Mucosa of rectum (tissue), 2 donors: ENCODE results near the gene SOX5.
"Not testable (repeated sequence)": the region's sequence is repeated elsewhere in the genome, so short reads cannot be mapped to it uniquely, and the experiment has no call there.

Experiments used
- H3K27ac ChIP-seq, 2 donors: one replicate each; pipeline ENCODE4 v1.7.0; 2013; ENCODE audit warnings: inconsistent platforms in 2 of 2, low read depth in 2 of 2, low read length in 2 of 2
- H3K27me3 ChIP-seq, 2 donors: one replicate each; pipeline ENCODE4 v1.7.0; 2013; ENCODE audit warnings: low read length in 2 of 2; ENCODE audit not compliant: control insufficient read depth in 2 of 2, insufficient read depth in 2 of 2
- H3K36me3 ChIP-seq, 2 donors: one replicate each; pipeline ENCODE4 v1.7.0; 2013; ENCODE audit warnings: low read length in 2 of 2; ENCODE audit not compliant: control insufficient read depth in 2 of 2, insufficient read depth in 2 of 2
- H3K4me1 ChIP-seq, 2 donors: one replicate each; pipeline ENCODE4 v1.7.0; 2013; ENCODE audit warnings: low read length in 2 of 2, mild to moderate bottlenecking in 1 of 2; ENCODE audit not compliant: control insufficient read depth in 2 of 2, insufficient read depth in 2 of 2
- H3K4me3 ChIP-seq, 2 donors: one replicate each; pipeline ENCODE4 v1.7.0; 2013; ENCODE audit warnings: low read length in 2 of 2
- H3K9ac ChIP-seq, 2 donors: one replicate each; pipeline ENCODE4 v1.7.0; 2013; ENCODE audit warnings: low read length in 2 of 2, low read depth in 1 of 2, mild to moderate bottlenecking in 1 of 2
- H3K9me3 ChIP-seq, 2 donors: one replicate each; pipeline ENCODE4 v1.7.0; 2013; ENCODE audit warnings: low read length in 2 of 2; ENCODE audit not compliant: control insufficient read depth in 2 of 2
- donor health status: healthy.
- donor health status: Normal muscosa, but diverticular disease.

Gene SOX5

GRCh38 chr12:23528316-23528715 lies 421.2 kb downstream of the SOX5 start:
- Histone ChIP-seq H3K27ac (no peak overlapping the region), H3K4me1 (no peaks in the 10 kb centered on the region), H3K9ac (no peak overlapping the region), H3K4me3 (no peak overlapping the region), H3K27me3 (no peaks in the 10 kb centered on the region), H3K9me3 (no peaks in the 10 kb centered on the region), H3K36me3 (no peaks in the 10 kb centered on the region)

DNA sequence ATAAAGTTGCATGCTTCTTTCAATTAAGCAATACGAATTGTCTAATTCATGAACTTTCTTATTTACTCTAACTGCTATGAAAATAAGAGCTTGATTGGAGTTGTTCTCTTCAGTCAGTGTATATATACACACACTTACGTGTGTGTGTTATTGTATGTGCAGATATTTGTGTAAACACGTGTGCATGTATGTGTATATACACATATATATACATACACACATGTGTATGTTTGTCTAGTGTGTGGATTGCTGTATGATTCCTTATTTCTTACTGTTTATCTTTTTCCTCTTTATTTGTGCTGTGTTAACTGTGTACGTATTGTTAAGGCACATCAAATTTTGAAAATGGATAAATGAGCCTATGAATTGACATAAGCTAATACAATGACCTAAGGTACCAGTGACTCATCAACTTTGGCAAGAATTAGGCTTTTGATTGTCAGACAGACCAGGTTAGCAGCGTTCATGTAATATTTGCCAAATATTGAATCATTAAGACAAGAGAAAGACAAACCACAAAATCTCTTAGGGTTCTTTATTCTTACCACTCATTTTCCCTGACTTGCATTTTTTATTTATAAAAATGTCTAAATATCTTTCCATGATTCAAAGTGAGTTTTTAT lies 423.9 kb downstream of the SOX5 start:
- Histone ChIP-seq H3K27ac (no peak overlapping the region), H3K4me1 (no peaks in the 10 kb centered on the region), H3K4me3 (no peak overlapping the region), H3K36me3 (no peaks in the 10 kb centered on the region), H3K9ac (no peak overlapping the region), H3K9me3 (no peaks in the 10 kb centered on the region), H3K27me3 (no peaks in the 10 kb centered on the region)

GRCh38 chr12:23523339-23523738 lies 426.1 kb downstream of the SOX5 start:
- Histone ChIP-seq H3K4me3 (no peak overlapping the region), H3K27ac (no peak overlapping the region), H3K27me3 (no peaks in the 10 kb centered on the region), H3K36me3 (no peaks in the 10 kb centered on the region), H3K9me3 (no peaks in the 10 kb centered on the region), H3K4me1 (no peaks in the 10 kb centered on the region), H3K9ac (no peak overlapping the region)

DNA sequence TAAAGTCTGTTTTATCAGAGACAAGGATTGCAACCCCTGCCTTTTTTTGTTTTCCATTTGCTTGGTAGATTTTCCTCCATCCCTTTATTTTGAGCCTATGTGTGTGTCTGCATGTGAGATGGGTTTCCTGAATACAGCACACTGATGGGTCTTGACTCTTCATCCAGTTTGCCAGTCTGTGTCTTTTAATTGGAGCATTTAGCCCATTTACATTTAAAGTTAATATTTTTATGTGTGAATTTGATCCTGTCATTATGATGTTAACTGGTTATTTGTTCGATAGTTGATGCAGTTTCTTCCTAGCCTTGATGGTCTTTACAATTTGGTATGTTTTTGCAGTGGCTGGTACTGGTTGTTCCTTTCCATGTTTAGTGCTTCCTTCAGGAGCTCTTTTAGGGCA lies 430.0 kb downstream of the SOX5 start:
- not testable (repeated sequence) for H3K27me3 ChIP-seq, H3K9ac ChIP-seq, H3K36me3 ChIP-seq, H3K4me1 ChIP-seq, H3K9me3 ChIP-seq, H3K27ac ChIP-seq, H3K4me3 ChIP-seq

DNA sequence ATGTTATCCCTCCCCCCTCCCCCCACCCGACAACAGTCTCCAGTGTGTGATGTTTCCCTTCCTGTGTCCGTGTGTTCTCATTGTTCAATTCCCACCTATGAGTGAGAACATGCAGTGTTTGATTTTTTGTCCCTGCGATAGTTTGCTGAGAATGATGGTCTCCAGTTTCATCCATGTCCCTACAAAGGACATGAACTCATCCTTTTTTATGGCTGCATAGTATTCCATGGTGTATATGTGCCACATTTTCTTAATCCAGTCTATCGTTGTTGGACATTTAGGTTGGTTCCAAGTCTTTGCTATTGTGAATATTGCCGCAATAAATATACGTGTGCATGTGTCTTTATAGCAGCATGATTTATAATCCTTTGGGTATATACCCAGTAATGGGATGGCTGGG lies 433.7 kb downstream of the SOX5 start:
- H3K4me3 ChIP-seq, H3K9me3 ChIP-seq, H3K27ac ChIP-seq, H3K4me1 ChIP-seq, H3K9ac ChIP-seq, H3K36me3 ChIP-seq, H3K27me3 ChIP-seq: not testable (repeated sequence)

- no peaks in the 10 kb centered on the region for H3K27me3 ChIP-seq
- H3K9ac ChIP-seq, result no peak overlapping the region
- no peak overlapping the region for H3K27ac ChIP-seq
- H3K9me3 ChIP-seq, result no peaks in the 10 kb centered on the region
- no peaks in the 10 kb centered on the region for H3K4me1 ChIP-seq
- no peaks in the 10 kb centered on the region for H3K36me3 ChIP-seq
- no peak overlapping the region for H3K4me3 ChIP-seq
These were observed 439.0 kb downstream of the SOX5 start for GRCh38 chr12:23510484-23510883.

GRCh38 chr12:23509832-23510231 lies 439.6 kb downstream of the SOX5 start:
- H3K27me3 ChIP-seq, H3K27ac ChIP-seq, H3K4me1 ChIP-seq, H3K9ac ChIP-seq, H3K36me3 ChIP-seq, H3K9me3 ChIP-seq, H3K4me3 ChIP-seq: not testable (repeated sequence)

DNA sequence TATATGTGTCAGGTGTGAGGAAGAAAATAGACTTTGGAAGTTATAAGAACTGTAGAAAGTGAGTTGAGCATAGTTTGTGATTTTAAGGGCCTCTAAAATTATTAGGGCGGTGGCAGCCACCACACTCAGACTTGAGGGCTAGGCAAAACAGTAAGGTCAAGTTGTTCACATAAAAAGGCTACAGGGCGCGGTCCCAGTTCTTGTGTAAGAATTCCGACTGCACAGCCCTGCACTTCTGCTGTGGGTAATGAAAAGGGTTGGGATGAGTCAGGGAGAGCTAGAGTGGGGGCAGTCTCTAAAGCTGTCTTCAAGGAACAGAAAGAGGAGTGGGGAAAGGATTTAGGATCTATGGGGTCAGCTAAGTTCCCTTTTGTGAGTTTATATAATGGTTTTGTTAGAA lies 441.7 kb downstream of the SOX5 start:
- H3K36me3 ChIP-seq, H3K4me1 ChIP-seq, H3K27ac ChIP-seq, H3K9me3 ChIP-seq, H3K4me3 ChIP-seq, H3K9ac ChIP-seq, H3K27me3 ChIP-seq: not testable (repeated sequence)

- H3K36me3 ChIP-seq, H3K9me3 ChIP-seq, H3K4me1 ChIP-seq, H3K27ac ChIP-seq, H3K27me3 ChIP-seq, H3K4me3 ChIP-seq, H3K9ac ChIP-seq: not testable (repeated sequence)
These were observed 443.7 kb downstream of the SOX5 start for GRCh38 chr12:23505736-23506135.

DNA sequence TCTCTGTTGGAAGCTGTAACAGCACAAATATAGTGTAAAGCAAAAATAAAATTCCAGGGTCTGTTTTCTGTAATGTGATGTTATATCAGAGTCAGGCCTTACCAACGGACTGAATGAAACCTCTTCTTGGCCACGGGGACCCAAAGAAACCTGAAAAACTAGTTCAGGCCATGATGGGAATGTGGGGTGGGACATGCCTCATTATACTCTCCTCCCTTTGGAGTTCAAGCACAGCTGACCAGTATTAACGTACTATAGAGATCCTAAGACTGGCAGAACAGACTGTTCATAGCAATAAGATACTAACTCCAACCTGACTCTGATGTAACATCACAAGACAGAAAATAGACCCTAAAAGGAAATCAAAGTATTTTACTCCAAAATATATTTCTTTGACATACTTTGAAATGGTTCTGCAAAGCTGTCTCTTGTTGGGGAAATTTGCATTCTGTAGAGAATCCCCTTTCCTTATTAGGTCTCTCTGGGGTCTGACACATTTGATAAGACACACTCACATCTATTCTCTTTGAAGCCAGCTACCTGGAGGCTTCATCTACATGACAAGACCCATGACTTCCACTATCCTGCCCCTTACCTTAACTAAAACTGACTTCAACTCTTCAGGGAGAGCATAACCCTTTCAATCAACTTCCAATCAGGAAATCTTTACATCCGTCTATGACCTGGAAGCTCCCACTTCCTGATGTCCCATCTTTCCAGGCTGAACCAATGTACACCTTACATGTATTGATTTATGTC lies 444.6 kb downstream of the SOX5 start:
- no peaks in the 10 kb centered on the region for H3K4me1 ChIP-seq
- H3K36me3 ChIP-seq, result no peaks in the 10 kb centered on the region
- no peaks in the 10 kb centered on the region for H3K27me3 ChIP-seq
- H3K4me3 ChIP-seq, result no peak overlapping the region
- no peak overlapping the region for H3K9ac ChIP-seq
- no peaks in the 10 kb centered on the region for H3K9me3 ChIP-seq
- H3K27ac ChIP-seq, result no peak overlapping the region
